ENCODE results near the gene GIT1. TPM values are rescaled to one million over a fixed set of nuclear protein-coding genes. Genes with fewer than 3 reads are reported as not detected.
A peak's percentile ranks its signal among the peaks of the same experiment; 100 is the strongest.

Gene GIT1
- total and polyA plus RNA-seq, 2 experiments from 2014 or later, result 20.0 to 46.3 TPM

DNA sequence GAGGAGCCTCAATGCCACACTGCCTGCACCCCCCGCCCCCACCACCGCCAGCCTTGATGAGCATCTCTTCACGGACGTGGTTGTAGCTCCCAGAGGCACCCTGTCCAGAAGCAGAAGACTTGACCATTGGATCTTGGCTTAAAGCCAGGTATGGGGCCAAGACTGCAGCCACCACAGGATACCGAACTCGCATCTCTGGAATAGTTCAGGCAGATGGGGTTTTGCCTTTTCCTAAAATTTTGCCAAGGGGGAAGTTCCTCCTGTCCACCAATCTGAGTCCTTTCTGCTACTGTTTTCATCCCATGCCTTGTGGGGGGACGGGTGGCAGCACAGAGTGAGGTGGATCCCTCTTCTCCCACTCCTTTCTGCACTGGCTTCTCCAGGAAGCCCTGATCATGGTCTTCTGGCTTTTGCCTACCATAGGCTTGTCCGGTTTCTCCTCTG, 32.3 kb upstream of the GIT1 start:
- H3K4me3 ChIP-seq, result no peak overlapping the region
- no peaks in the 10 kb centered on the region for H3K79me2 ChIP-seq
- no peak overlapping the region for H3K27ac ChIP-seq
- 80% methylated on average over 8 of the region's 8 CpGs for WGBS (ENCODE audit: low lambda C conversion rate, missing lambda C conversion rate)
- no peaks in the 10 kb centered on the region for H3K36me3 ChIP-seq (replicated peaks; ENCODE audit: insufficient read depth, low read depth)
- TF ChIP-seq EZH2 (IDR thresholded peaks at IDR 0.05; ENCODE audit: borderline replicate concordance) (no peak), EZH2phosphoT487 (IDR thresholded peaks at IDR 0.05; ENCODE audit: low read depth, severe bottlenecking, unreplicated experiment) (no peak)
- TF ChIP-seq, protein P1, sequence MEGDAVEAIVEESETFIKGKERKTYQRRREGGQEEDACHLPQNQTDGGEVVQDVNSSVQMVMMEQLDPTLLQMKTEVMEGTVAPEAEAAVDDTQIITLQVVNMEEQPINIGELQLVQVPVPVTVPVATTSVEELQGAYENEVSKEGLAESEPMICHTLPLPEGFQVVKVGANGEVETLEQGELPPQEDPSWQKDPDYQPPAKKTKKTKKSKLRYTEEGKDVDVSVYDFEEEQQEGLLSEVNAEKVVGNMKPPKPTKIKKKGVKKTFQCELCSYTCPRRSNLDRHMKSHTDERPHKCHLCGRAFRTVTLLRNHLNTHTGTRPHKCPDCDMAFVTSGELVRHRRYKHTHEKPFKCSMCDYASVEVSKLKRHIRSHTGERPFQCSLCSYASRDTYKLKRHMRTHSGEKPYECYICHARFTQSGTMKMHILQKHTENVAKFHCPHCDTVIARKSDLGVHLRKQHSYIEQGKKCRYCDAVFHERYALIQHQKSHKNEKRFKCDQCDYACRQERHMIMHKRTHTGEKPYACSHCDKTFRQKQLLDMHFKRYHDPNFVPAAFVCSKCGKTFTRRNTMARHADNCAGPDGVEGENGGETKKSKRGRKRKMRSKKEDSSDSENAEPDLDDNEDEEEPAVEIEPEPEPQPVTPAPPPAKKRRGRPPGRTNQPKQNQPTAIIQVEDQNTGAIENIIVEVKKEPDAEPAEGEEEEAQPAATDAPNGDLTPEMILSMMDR (IDR thresholded peaks at IDR 0.05; ENCODE audit: poor library complexity), result no peak
- peaks cover 62% of the 10 kb centered on the region for H3K27me3 ChIP-seq
- peaks cover 19% of the 10 kb centered on the region for H3K4me1 ChIP-seq (ENCODE audit: insufficient read depth)
- no peak overlapping the region for H2AFZ ChIP-seq
- H3K9me2 ChIP-seq (replicated peaks; ENCODE audit: insufficient read depth), result no peaks in the 10 kb centered on the region
- no peak for DNase-seq (ENCODE audit: low spot score)
- peak overlapping the region; percentile 100 for H3K4me2 ChIP-seq
- no peaks in the 10 kb centered on the region for H3K9me3 ChIP-seq (ENCODE audit: low read depth)
- H4K20me1 ChIP-seq (ENCODE audit: insufficient read depth, poor library complexity, severe bottlenecking), result no peaks in the 10 kb centered on the region

DNA sequence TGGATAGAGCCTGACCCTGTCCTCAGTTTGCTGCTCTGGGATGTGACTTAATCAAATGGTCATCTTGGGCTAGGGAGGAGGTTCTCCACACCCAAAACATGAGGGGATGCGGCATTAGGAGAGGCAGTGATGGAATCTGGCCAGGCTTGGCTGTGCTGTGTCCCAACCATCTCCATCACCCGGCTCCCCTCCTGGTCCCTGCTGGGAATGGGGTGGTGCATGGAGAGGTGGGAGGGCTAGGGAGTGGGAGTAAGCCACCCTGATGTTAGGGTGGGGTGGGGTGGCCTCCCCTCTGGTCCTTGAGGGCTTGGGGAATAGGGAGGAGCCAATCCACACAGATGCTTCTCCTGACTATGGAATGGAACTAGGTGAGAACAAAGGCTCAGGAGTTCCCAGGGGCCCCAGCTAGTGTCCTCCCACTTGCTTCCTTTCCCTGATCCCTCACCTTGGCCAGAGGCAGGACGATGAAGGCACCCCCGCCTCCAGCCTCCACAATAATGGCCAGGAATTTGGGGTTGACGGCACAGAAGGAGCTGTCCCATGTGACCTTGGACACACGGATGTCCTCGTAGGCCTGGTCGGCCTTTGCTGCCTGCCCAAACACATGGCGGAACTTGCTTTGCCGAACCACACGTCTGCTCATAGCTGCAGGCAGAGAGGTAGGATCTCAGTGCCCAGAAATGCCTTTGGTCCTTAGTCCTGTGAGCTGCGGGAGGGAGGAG, 31.5 kb upstream of the GIT1 start:
- WGBS (ENCODE audit: low lambda C conversion rate, missing lambda C conversion rate), result 96% methylated on average over 12 of the region's 12 CpGs
- no peaks in the 10 kb centered on the region for H3K9me3 ChIP-seq (ENCODE audit: low read depth)
- no peak overlapping the region for H3K4me2 ChIP-seq

DNA sequence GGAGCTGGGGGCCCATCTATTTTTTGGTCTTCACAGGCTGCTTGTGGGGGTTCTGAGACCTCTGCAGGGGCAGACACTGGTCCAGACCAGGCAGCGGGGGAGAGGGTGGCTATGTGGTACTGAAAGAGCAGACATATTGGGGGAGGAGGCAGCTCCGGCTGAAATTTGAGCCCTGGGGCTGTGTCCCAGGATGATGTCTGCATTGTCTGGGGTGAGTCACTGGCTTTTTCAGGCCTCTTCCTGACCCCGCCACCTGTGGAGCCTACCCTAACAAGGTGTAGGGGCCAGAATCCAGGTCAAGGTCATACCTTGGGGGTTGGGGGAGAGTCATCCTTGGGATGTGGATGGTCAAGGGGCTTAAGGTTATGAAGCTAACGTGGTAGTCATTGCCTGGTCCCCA, 30.8 kb upstream of the GIT1 start:
- Histone ChIP-seq H3K9me3 (ENCODE audit: low read depth) (no peaks in the 10 kb centered on the region), H3K4me2 (no peak overlapping the region), H3K9me2 (replicated peaks; ENCODE audit: insufficient read depth) (no peaks in the 10 kb centered on the region), H3K4me3 (no peak overlapping the region), H2AFZ (no peak overlapping the region), H4K20me1 (ENCODE audit: insufficient read depth, poor library complexity, severe bottlenecking) (no peaks in the 10 kb centered on the region), H3K27ac (no peak overlapping the region), H3K4me1 (ENCODE audit: insufficient read depth) (peaks cover 28% of the 10 kb centered on the region), H3K36me3 (replicated peaks; ENCODE audit: insufficient read depth, low read depth) (no peaks in the 10 kb centered on the region), H3K27me3 (peaks cover 75% of the 10 kb centered on the region), H3K79me2 (no peaks in the 10 kb centered on the region)
- TF ChIP-seq EZH2phosphoT487 (IDR thresholded peaks at IDR 0.05; ENCODE audit: low read depth, severe bottlenecking, unreplicated experiment) (no peak), EZH2 (IDR thresholded peaks at IDR 0.05; ENCODE audit: borderline replicate concordance) (no peak)
- TF ChIP-seq, protein P1 (IDR thresholded peaks at IDR 0.05; ENCODE audit: poor library complexity), result no peak
- 100% methylated on average over 4 of the region's 4 CpGs for WGBS (ENCODE audit: low lambda C conversion rate, missing lambda C conversion rate)
- DNase-seq (ENCODE audit: low spot score), result no peak

More for the DNA sequence above, 31.5 kb upstream of the GIT1 start:
- H3K4me1 ChIP-seq (ENCODE audit: insufficient read depth), result peaks cover 23% of the 10 kb centered on the region
- H3K79me2 ChIP-seq, result no peaks in the 10 kb centered on the region
- peaks cover 70% of the 10 kb centered on the region for H3K27me3 ChIP-seq
- no peaks in the 10 kb centered on the region for H3K36me3 ChIP-seq (replicated peaks; ENCODE audit: insufficient read depth, low read depth)
- TF ChIP-seq EZH2 (IDR thresholded peaks at IDR 0.05; ENCODE audit: borderline replicate concordance) (no peak), EZH2phosphoT487 (IDR thresholded peaks at IDR 0.05; ENCODE audit: low read depth, severe bottlenecking, unreplicated experiment) (no peak)
- TF ChIP-seq, protein P1 (IDR thresholded peaks at IDR 0.05; ENCODE audit: poor library complexity), result no peak
- no peaks in the 10 kb centered on the region for H3K9me2 ChIP-seq (replicated peaks; ENCODE audit: insufficient read depth)
- no peak overlapping the region for H2AFZ ChIP-seq
- no peak overlapping the region for H3K4me3 ChIP-seq
- H4K20me1 ChIP-seq (ENCODE audit: insufficient read depth, poor library complexity, severe bottlenecking), result no peaks in the 10 kb centered on the region
- DNase-seq (ENCODE audit: low spot score), result no peak
- no peak overlapping the region for H3K27ac ChIP-seq

Data from hepatocyte (in vitro differentiated cells).